Right lobe of liver (tissue), 4 donors: ENCODE results near the gene EXOC4.

ENCODE experiments used
- POLR2A ChIP-seq: fragments of 450-650 bp; IDR thresholded peaks from one replicate; pipeline ENCODE4 v1.6.1; 2017; ENCODE audit warnings: antibody characterized with exemption, mild to moderate bottlenecking
- TF ChIP-seq, protein P1 (sequence below), 4 donors: fragments of 200-600 bp in 3 of 4; fragments of 450-650 bp in 1 of 4; IDR thresholded peaks; one replicate each; pipeline versions ENCODE4 v1.5.1 to v1.8.0; 2016 to 2022; ENCODE audit warnings: antibody characterized with exemption in 4 of 4, mild to moderate bottlenecking in 2 of 4
- donor health status: DM: no; HTN: no; CAD: no.
- donor health status: DM: no; HTN: no; CAD: no.
- donor health status: DM: no; HTN: yes; CAD: no.

DNA sequence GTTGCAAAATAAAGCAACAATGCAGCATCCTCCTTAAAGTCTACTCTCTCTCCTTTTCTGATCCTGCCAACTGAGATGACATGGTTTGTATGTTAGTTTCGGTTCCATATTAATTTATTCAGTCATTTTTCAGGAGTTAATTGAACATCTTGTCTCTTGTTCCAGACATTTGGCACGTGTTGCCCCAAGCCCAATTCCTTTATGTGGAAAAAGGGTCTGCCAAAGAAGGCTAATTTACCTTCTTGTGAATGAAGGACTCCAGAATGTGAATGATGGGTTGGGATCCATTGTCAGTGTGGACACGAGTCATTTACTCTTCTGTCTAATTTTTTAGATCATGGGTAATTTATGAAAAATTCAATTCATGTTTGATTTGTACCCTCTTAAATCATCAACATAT is 523.4 kb downstream of the EXOC4 start:
- TF ChIP-seq, protein P1, sequence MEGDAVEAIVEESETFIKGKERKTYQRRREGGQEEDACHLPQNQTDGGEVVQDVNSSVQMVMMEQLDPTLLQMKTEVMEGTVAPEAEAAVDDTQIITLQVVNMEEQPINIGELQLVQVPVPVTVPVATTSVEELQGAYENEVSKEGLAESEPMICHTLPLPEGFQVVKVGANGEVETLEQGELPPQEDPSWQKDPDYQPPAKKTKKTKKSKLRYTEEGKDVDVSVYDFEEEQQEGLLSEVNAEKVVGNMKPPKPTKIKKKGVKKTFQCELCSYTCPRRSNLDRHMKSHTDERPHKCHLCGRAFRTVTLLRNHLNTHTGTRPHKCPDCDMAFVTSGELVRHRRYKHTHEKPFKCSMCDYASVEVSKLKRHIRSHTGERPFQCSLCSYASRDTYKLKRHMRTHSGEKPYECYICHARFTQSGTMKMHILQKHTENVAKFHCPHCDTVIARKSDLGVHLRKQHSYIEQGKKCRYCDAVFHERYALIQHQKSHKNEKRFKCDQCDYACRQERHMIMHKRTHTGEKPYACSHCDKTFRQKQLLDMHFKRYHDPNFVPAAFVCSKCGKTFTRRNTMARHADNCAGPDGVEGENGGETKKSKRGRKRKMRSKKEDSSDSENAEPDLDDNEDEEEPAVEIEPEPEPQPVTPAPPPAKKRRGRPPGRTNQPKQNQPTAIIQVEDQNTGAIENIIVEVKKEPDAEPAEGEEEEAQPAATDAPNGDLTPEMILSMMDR (IDR thresholded peaks at IDR 0.05): no peak
- TF ChIP-seq POLR2A: no peak
